Vagina (tissue), 2 donors: Measurements from ENCODE around the gene RAMP1. TPM values are rescaled to one million over a fixed set of nuclear protein-coding genes. Genes with fewer than 3 reads are reported as not detected.

ENCODE experiments used
- DNase-seq, 2 donors: peaks; one replicate each; pipeline ENCODE4 v3.0.0-alpha.2; 2017; ENCODE audit errors: extremely low spot score in 2 of 2
- H3K27ac ChIP-seq: fragments of 200-600 bp; sonication (generic); one replicate; pipeline ENCODE4 v1.5.1; 2019
- H3K27me3 ChIP-seq: fragments of 200-600 bp; sonication (generic); one replicate; pipeline ENCODE4 v1.5.1; 2019
- H3K36me3 ChIP-seq, 2 donors: fragments of 200-600 bp; sonication (generic); one replicate each; pipeline ENCODE4 v1.5.1; 2017 to 2019
- H3K4me1 ChIP-seq: fragments of 200-600 bp; sonication (generic); one replicate; pipeline ENCODE4 v1.5.1; 2019
- H3K4me3 ChIP-seq, 2 donors: fragments of 200-600 bp; sonication (generic); 1 replicate in 1 of 2; 2 replicates in 1 of 2; pipeline ENCODE4 v1.5.1; 2016 to 2019
- H3K9me3 ChIP-seq: fragments of 200-600 bp; sonication (generic); one replicate; pipeline ENCODE4 v1.5.1; 2019
- CTCF ChIP-seq, 3 experiments: fragments of 450-650 bp in 2 of 3; fragments of 200-600 bp in 1 of 3; sonication (generic) in 1 of 3; IDR thresholded peaks; one replicate each; pipeline ENCODE4 v1.5.1; 2017 to 2019; ENCODE audit warnings: antibody characterized with exemption in 3 of 3, mild to moderate bottlenecking in 2 of 3, moderate library complexity in 2 of 3
- POLR2A ChIP-seq, 2 donors: fragments of 450-650 bp; IDR thresholded peaks; one replicate each; pipeline ENCODE4 v1.6.1; 2017; ENCODE audit warnings: antibody characterized with exemption in 2 of 2, mild to moderate bottlenecking in 2 of 2, moderate library complexity in 2 of 2
- POLR2AphosphoS5 ChIP-seq, 2 donors: sonication (generic); formaldehyde crosslinking; IDR thresholded peaks; one replicate each; pipeline ENCODE4 v1.9.0; 2017; ENCODE audit warnings: antibody characterized with exemption in 2 of 2, mild to moderate bottlenecking in 2 of 2, low read depth in 1 of 2; ENCODE audit not compliant: insufficient read depth in 1 of 2
- intact Hi-C: fragments of 100-400 bp; cut with DNase I; formaldehyde crosslinking; loops from one replicate; pipeline ENCODE4 v1.15.1; 2023
- total RNA-seq: library from RNA; depleted of rRNA; stranded (reverse); fragments of >200 nt; gene quantifications from one replicate; pipeline ENCODE4 v1.2.3, GENCODE V29; 2016

RAMP1 gene
- total RNA-seq, 1 donor from 2014 or later: 120 TPM

- Histone ChIP-seq H3K27me3 (no peaks in the 10 kb centered on the region), H3K4me1 (peaks cover 46% of the 10 kb centered on the region), H3K27ac (peak overlapping the region; percentile 53), H3K4me3 (no peak overlapping the region), H3K36me3 (no peaks in the 10 kb centered on the region), H3K9me3 (no peaks in the 10 kb centered on the region)
- DNase-seq: no peak
- no peak for TF ChIP-seq POLR2AphosphoS5 (IDR thresholded peaks at IDR 0.05; ENCODE audit: insufficient read depth in 1 of 2, low read depth in 1 of 2)
- TF ChIP-seq POLR2A (IDR thresholded peaks at IDR 0.05): no peak
- TF ChIP-seq CTCF (IDR thresholded peaks at IDR 0.05): no peak
- intact Hi-C loops: no loop called here
Observed at GRCh38 chr2:237873421-237873831, 14.0 kb downstream of the RAMP1 start.

- intact Hi-C loops: no loop called here
- no peaks in the 10 kb centered on the region for H3K36me3 ChIP-seq
- DNase-seq: no peak
- no peaks in the 10 kb centered on the region for H3K9me3 ChIP-seq
- no peak overlapping the region for H3K4me3 ChIP-seq
- peaks cover 52% of the 10 kb centered on the region for H3K4me1 ChIP-seq
- no peaks in the 10 kb centered on the region for H3K27me3 ChIP-seq
- H3K27ac ChIP-seq: no peak overlapping the region
- TF ChIP-seq POLR2AphosphoS5 (IDR thresholded peaks at IDR 0.05; ENCODE audit: insufficient read depth in 1 of 2, low read depth in 1 of 2) (no peak), CTCF (IDR thresholded peaks at IDR 0.05) (no peak), POLR2A (IDR thresholded peaks at IDR 0.05) (no peak)
Observed at GRCh38 chr2:237873897-237874551, 14.6 kb downstream of the RAMP1 start.

GRCh38 chr2:237874585-237875161 lies 15.2 kb downstream of the RAMP1 start:
- Histone ChIP-seq H3K36me3 (no peaks in the 10 kb centered on the region), H3K4me1 (peaks cover 54% of the 10 kb centered on the region), H3K27me3 (no peaks in the 10 kb centered on the region), H3K27ac (peak overlapping the region; percentile 35), H3K9me3 (no peaks in the 10 kb centered on the region), H3K4me3 (no peak overlapping the region)
- DNase-seq: no peak
- TF ChIP-seq CTCF (IDR thresholded peaks at IDR 0.05): no peak
- TF ChIP-seq POLR2AphosphoS5 (IDR thresholded peaks at IDR 0.05; ENCODE audit: insufficient read depth in 1 of 2, low read depth in 1 of 2): peak in 1 of 2 donors; percentile 20
- intact Hi-C loops: no loop called here

- DNase-seq: no peak
- H3K36me3 ChIP-seq: no peaks in the 10 kb centered on the region
- peak overlapping the region; percentile 35 for H3K27ac ChIP-seq
- TF ChIP-seq POLR2A (IDR thresholded peaks at IDR 0.05) (no peak), CTCF (IDR thresholded peaks at IDR 0.05) (no peak), POLR2AphosphoS5 (IDR thresholded peaks at IDR 0.05; ENCODE audit: insufficient read depth in 1 of 2, low read depth in 1 of 2) (no peak)
- no peak overlapping the region for H3K4me3 ChIP-seq
- H3K9me3 ChIP-seq: no peaks in the 10 kb centered on the region
- H3K27me3 ChIP-seq: no peaks in the 10 kb centered on the region
- peaks cover 54% of the 10 kb centered on the region for H3K4me1 ChIP-seq
- intact Hi-C loops: no loop called here
Observed at GRCh38 chr2:237875256-237876060, 16.0 kb downstream of the RAMP1 start.
